ENCODE measurements around the gene DCST2. TPM values are rescaled to one million over a fixed set of nuclear protein-coding genes. Genes with fewer than 3 reads are reported as not detected.
"Not testable (repeated sequence)": the region's sequence is repeated elsewhere in the genome, so short reads cannot be mapped to it uniquely, and the experiment has no call there.

Gene DCST2
- polyA plus RNA-seq, 10 donors, result 0.40 to 1.9 (median 0.85) TPM

- DNase-seq, result peak; percentile 62 to 89 (median 76)
Observed at GRCh38 chr1:154998818-154999570, 34.6 kb downstream of the DCST2 start.

GRCh38 chr1:154998201-154998780, 35.3 kb downstream of the DCST2 start:
- DNase-seq, result no peak

- no peak for DNase-seq
Observed at GRCh38 chr1:154996966-154997701, 36.4 kb downstream of the DCST2 start.

GRCh38 chr1:154995301-154995983, 38.1 kb downstream of the DCST2 start:
- peak; percentile 58 to 72 (median 66) for DNase-seq

- DNase-seq, result no peak
Observed at GRCh38 chr1:154994591-154994990, 39.0 kb downstream of the DCST2 start.

GRCh38 chr1:154994269-154994587, 39.4 kb downstream of the DCST2 start:
- no peak for DNase-seq

- no peak for DNase-seq
Observed at GRCh38 chr1:154993572-154994268, 39.9 kb downstream of the DCST2 start, which contains the start of gene LENEP. Gene LENEP (plus strand): TSS chr1:154993586. CDS start chr1:154993608, 22 bp downstream.

- no peak for DNase-seq
Observed at GRCh38 chr1:154992721-154993571, 40.6 kb downstream of the DCST2 start.

GRCh38 chr1:154990276-154990675, 43.3 kb downstream of the DCST2 start:
- DNase-seq, result no peak

GRCh38 chr1:154989195-154989860, 44.3 kb downstream of the DCST2 start:
- DNase-seq, result no peak

GRCh38 chr1:154988058-154988954, 45.3 kb downstream of the DCST2 start:
- no peak for DNase-seq

- no peak for DNase-seq
Observed at GRCh38 chr1:154987326-154987725, 46.3 kb downstream of the DCST2 start.

- not testable (repeated sequence) for DNase-seq
Observed at GRCh38 chr1:154986736-154987135, 46.8 kb downstream of the DCST2 start.

- DNase-seq, result no peak
Observed at GRCh38 chr1:154983776-154984466, 49.7 kb downstream of the DCST2 start.

GRCh38 chr1:154982897-154983648, 50.5 kb downstream of the DCST2 start, which contains the start of gene FLAD1:
Gene FLAD1 (plus strand): TSS chr1:154983344. CDS start chr1:154983695, 351 bp downstream.
- peak; percentile 98 to 100 (median 99) for DNase-seq

GRCh38 chr1:154982341-154982740, 51.2 kb downstream of the DCST2 start:
- no peak for DNase-seq

- DNase-seq, result no peak
Observed at GRCh38 chr1:154978360-154978759, 55.2 kb downstream of the DCST2 start.

Data from muscle of back (tissue), 11 donors.